Activated effector memory CD4-positive, alpha-beta T cell treated with anti-CD3 and anti-CD28 coated beads, Interleukin-2, amount 50 U/mL, for 16 hours (primary cell): Measurements from ENCODE around the gene PIP4K2B.
"Not testable (repeated sequence)": the region's sequence is repeated elsewhere in the genome, so short reads cannot be mapped to it uniquely, and the experiment has no call there.

ENCODE experiments used
- DNase-seq: peaks from one replicate; pipeline ENCODE4 v3.0.0-alpha.2; 2020

The PIP4K2B gene

GRCh38 chr17:38728290-38728831 lies 71.0 kb downstream of the PIP4K2B start:
- peak; percentile 87 for DNase-seq

GRCh38 chr17:38727736-38728135 lies 71.6 kb downstream of the PIP4K2B start:
- peak; percentile 90 for DNase-seq

GRCh38 chr17:38726145-38726544 lies 73.2 kb downstream of the PIP4K2B start:
- not testable (repeated sequence) for DNase-seq

- DNase-seq: no peak
Measured at GRCh38 chr17:38725066-38725465, 74.3 kb downstream of the PIP4K2B start.

GRCh38 chr17:38724337-38724988 lies 74.9 kb downstream of the PIP4K2B start:
- DNase-seq: no peak

- no peak for DNase-seq
Measured at GRCh38 chr17:38721802-38722201, 77.6 kb downstream of the PIP4K2B start.

- no peak for DNase-seq
Measured at GRCh38 chr17:38720941-38721340, 78.4 kb downstream of the PIP4K2B start.

- no peak for DNase-seq
Measured at GRCh38 chr17:38719943-38720641, 79.3 kb downstream of the PIP4K2B start.

GRCh38 chr17:38719289-38719942 lies 79.9 kb downstream of the PIP4K2B start:
- no peak for DNase-seq

GRCh38 chr17:38717139-38717745 lies 82.1 kb downstream of the PIP4K2B start:
- DNase-seq: no peak

- no peak for DNase-seq
Measured at GRCh38 chr17:38716368-38717005, 82.9 kb downstream of the PIP4K2B start.
